ENCODE data around the gene ZNF778. TPM values are rescaled to one million over a fixed set of nuclear protein-coding genes. Genes with fewer than 3 reads are reported as not detected.

ZNF778 gene
- total RNA-seq, 4 donors from 2014 or later, result 5.7 to 22.8 (median 13.4) TPM

DNA sequence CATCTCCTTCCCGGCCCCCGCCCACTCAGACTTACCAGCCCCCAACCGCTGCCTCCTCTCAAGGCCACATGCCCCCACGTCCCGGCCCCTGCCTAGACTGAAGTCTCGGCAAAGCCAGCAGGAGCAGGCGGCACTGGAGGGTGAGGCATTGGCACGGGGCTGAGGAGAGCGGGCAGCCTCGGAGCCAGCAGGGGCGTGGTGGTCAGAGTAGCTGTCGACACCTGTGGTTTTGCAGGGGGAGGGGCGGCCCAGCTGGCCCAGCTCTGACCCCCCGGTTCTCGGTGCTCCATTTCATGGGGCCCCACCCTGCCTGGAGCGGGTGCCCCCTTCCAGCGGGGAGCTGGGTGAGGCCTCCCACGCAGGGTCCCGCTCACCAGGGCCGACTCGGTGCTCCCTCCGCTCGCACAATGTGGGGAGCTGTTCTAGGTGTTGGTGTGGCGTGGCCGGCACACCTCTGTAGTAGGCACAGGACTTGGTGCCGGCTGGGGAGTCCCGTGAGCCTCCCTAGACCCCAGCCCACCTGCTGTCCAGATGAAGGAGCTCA, 41.3 kb upstream of the ZNF778 start:
- ATAC-seq (ENCODE audit: low FRiP score) (no peak), DNase-seq (ENCODE audit: low spot score) (no peak)
- TF ChIP-seq, protein P1, sequence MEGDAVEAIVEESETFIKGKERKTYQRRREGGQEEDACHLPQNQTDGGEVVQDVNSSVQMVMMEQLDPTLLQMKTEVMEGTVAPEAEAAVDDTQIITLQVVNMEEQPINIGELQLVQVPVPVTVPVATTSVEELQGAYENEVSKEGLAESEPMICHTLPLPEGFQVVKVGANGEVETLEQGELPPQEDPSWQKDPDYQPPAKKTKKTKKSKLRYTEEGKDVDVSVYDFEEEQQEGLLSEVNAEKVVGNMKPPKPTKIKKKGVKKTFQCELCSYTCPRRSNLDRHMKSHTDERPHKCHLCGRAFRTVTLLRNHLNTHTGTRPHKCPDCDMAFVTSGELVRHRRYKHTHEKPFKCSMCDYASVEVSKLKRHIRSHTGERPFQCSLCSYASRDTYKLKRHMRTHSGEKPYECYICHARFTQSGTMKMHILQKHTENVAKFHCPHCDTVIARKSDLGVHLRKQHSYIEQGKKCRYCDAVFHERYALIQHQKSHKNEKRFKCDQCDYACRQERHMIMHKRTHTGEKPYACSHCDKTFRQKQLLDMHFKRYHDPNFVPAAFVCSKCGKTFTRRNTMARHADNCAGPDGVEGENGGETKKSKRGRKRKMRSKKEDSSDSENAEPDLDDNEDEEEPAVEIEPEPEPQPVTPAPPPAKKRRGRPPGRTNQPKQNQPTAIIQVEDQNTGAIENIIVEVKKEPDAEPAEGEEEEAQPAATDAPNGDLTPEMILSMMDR (IDR thresholded peaks at IDR 0.05), result no peak

DNA sequence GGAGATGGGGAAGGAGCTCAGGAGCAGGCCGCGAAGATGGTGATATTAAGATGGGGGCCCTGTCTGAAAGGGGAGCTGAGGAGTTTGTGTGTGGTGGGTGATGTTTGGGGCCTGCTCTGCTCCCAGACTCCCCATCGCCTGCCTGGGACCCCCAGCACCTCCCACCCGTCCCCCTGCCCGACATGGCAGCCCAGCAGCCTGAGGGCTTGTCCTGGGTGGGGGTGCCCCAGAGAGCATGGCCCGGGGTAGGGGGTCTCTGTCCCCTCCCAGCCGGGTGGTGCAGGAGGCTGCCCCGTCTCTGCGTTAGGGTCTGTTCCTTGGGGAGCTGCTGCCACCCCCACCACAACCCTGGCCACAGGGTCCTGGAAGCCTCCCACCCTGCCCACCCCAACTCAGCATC, 40.8 kb upstream of the ZNF778 start:
- DNase-seq (ENCODE audit: low spot score) (no peak), ATAC-seq (ENCODE audit: low FRiP score) (no peak)
- TF ChIP-seq, protein P1 (IDR thresholded peaks at IDR 0.05), result no peak

DNA sequence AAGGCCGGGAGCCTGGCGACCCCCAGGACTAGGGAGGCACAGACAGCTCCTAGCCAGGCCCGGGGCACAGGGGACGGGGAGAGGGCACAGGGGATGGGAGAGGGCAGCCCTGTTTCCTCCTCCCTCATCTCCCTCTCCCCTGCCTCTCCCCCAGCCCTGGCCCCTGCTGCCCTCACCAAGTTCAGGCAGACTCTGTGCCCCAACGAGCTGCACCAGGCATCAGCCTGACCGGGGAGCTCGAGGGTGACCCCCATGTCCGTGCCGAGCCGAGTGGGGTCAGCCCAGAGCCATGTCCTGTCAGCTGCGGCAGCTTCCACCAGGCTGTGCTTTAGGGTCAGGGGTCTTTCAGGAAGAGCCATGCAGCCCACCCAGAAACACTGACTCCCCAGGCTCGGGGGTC, 40.0 kb upstream of the ZNF778 start:
- TF ChIP-seq, protein P1 (IDR thresholded peaks at IDR 0.05), result no peak
- no peak for DNase-seq (ENCODE audit: low spot score)
- ATAC-seq (ENCODE audit: low FRiP score), result no peak

DNA sequence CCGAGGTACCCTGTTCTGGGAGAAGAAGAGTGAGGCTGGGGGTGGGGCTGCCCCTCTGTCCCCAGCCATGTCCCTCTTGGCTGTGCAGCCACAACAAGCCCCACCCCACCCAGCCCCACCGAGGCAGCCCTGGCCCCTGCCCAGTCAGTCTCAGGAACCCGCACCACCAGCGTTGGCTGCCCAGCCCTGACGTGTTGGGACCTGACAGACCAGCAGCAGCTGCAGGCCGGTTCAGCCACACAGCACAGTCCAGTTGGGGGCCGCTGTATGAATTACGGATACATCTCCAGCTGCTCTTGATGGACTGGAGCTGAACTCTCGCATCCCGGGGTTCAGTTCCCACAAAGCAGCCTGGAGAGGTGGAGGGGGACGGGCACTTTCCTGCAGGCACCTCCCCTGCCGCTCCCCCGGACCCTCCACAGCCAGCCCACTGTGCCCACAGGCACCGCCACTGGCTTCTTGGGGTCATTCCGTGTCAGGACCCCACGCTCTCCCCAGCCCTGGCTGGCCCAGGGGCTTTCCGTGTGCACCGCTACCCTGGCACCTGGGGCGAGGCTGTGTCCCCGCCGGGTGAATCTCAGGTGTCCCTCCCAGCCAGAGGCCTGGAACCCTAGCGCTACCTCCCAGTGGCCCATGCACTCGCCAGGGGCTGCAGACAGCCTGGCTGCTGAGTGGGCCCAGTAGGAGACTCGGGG, 38.9 kb upstream of the ZNF778 start:
- TF ChIP-seq, protein P1 (IDR thresholded peaks at IDR 0.05), result no peak
- ATAC-seq (ENCODE audit: low FRiP score) (no peak), DNase-seq (ENCODE audit: low spot score) (no peak)

DNA sequence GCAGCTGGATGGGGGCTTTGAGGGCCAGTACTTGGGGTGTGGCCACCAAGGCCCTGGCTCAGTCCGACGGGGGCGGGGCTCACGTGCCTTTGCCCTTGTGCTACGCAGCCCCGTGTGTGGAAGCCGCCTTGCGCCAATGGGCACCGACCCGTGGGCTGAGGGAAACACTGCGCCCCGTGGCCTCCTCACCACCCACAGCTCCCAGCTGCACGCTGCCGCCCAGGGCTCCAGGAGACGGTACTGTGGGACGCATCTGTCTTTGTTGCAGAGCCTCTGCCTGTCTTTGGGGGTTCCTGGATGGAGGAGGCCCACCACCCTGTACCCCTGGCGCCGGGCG, 38.4 kb upstream of the ZNF778 start:
- no peak for DNase-seq (ENCODE audit: low spot score)

DNA sequence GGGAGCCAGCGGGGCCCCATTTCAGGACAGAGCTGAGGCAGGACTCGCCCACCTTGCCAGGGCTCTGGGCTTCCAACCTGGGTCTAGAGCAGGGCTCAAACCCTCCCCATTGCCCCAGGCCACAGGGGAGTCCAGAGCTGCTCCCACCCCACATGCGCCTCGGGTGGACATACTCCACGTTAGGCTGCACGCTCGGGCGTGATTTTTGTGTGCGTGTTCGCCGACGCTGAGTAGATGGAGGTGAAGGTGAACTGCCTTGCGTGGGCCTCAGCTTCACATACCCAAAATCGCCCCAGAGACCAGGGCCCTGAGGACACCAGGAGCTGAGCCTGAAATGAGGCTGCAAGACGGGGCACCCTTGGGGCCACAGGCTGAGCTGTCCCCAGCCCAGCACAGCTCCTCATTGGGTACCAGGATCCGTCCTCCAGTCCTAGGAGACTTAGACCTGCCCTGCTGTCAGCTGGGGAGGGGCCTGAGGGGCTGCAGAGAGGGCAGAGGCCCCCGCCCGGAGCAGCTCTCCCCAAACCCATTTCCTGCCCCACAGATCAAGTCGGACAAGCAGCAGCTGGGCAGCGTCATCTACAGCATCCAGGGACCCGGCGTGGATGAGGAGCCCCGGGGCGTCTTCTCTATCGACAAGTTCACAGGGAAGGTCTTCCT, 37.7 kb upstream of the ZNF778 start:
- DNase-seq (ENCODE audit: low spot score) (no peak), ATAC-seq (ENCODE audit: low FRiP score) (no peak)
- TF ChIP-seq, protein P1 (IDR thresholded peaks at IDR 0.05), result no peak

More for the DNA sequence above, 38.4 kb upstream of the ZNF778 start:
- TF ChIP-seq, protein P1 (IDR thresholded peaks at IDR 0.05), result no peak
- ATAC-seq (ENCODE audit: low FRiP score), result no peak

DNA sequence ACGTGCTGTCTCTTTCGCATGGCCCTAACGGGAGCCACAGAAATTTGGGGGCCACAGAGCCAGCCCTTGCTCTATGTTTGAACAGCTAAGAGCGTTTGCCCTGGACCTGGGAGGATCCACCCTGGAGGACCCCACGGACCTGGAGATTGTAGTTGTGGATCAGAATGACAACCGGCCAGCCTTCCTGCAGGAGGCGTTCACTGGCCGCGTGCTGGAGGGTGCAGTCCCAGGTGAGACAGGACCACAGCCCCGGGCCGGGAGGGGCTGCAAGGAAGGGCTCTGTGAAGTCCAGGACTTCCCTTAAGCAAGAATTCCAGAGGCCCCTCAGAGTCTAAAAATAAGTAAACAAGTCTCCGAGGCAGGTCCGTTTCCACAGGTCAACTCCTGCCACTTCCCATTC, 34.0 kb upstream of the ZNF778 start:
- TF ChIP-seq, protein P1 (IDR thresholded peaks at IDR 0.05), result no peak
- ATAC-seq (ENCODE audit: low FRiP score) (no peak), DNase-seq (ENCODE audit: low spot score) (no peak)

Measured in omental fat pad (tissue), 4 donors.